ENCODE measurements around the gene HYAL2.

The HYAL2 gene

GRCh38 chr3:50295553-50296431 is 26.8 kb downstream of the HYAL2 start:
- in situ Hi-C loops (cut with HindIII; ENCODE audit: low pct_ligation_motif_present, low sequenced_read_pairs): no loop called here
- H3K27me3 ChIP-seq (replicated peaks): no peaks in the 10 kb centered on the region
- no peak overlapping the region for H3K27ac ChIP-seq
- H3K4me3 ChIP-seq (ENCODE audit: low read depth, low read length): no peak overlapping the region
- TF ChIP-seq CTCF (IDR thresholded peaks at IDR 0.05; ENCODE audit: low read depth, low read length, missing control alignments): no peak
- H3K36me3 ChIP-seq (replicated peaks): no peaks in the 10 kb centered on the region
- DNase-seq: no peak

DNA sequence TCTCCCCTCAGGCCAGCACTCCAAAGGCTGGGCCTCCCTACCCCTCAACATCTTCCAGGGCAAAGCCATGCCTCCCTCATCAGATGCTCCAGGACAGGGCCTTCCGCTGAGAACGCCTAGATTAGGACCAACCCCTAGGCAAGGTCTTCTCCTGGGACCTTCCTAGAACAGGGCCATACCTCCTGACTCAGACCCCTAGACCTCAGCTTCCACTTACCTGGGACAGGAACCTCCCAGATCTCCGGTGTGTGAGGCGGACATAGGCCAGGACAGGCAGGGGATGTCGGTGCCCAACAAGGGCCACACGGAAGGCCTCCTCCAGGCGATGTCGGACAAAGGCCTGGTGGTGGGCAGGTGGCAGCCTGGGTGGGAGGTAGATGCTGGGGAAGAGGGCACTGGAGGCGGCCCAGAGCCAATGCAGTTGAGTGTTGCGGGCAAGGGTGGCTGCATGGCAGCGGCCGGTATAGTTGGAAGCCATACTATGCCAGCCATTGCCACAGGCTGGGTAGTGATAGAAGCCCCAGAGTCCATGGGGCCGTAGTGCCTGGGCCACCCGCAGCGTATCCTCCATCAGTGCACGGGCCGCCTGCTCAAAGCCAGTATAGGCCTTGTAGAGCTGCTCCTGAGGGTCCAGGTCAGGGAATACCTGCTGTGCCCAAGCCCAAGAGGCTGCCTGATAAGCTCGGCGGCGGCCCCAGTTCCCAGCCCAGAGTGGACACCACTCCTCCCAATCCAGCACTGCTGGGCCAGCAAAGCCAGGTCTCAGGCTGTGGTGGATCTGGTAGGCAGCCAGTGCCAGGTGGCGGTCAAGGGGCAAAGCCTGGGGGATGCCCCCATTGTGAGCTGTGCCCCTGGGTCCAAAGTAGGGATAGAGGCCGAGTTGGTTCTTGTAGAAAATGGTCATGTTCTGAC is 27.8 kb downstream of the HYAL2 start:
- no peak for DNase-seq
- in situ Hi-C loops (cut with HindIII; ENCODE audit: low pct_ligation_motif_present, low sequenced_read_pairs): no loop called here
- Histone ChIP-seq H3K36me3 (replicated peaks) (peaks cover 6% of the 10 kb centered on the region), H3K27me3 (replicated peaks) (no peaks in the 10 kb centered on the region), H3K4me3 (ENCODE audit: low read depth, low read length) (no peak overlapping the region), H3K27ac (no peak overlapping the region)
- TF ChIP-seq CTCF (IDR thresholded peaks at IDR 0.05; ENCODE audit: low read depth, low read length, missing control alignments): no peak

- Histone ChIP-seq H3K27ac (no peak overlapping the region), H3K4me3 (ENCODE audit: low read depth, low read length) (no peak overlapping the region), H3K27me3 (replicated peaks) (no peaks in the 10 kb centered on the region), H3K36me3 (replicated peaks) (peaks cover 11% of the 10 kb centered on the region)
- no peak for DNase-seq
- in situ Hi-C loops (cut with HindIII; ENCODE audit: low pct_ligation_motif_present, low sequenced_read_pairs): no loop called here
- no peak for TF ChIP-seq CTCF (IDR thresholded peaks at IDR 0.05; ENCODE audit: low read depth, low read length, missing control alignments)
Measured at GRCh38 chr3:50294089-50294488, 28.5 kb downstream of the HYAL2 start.

DNA sequence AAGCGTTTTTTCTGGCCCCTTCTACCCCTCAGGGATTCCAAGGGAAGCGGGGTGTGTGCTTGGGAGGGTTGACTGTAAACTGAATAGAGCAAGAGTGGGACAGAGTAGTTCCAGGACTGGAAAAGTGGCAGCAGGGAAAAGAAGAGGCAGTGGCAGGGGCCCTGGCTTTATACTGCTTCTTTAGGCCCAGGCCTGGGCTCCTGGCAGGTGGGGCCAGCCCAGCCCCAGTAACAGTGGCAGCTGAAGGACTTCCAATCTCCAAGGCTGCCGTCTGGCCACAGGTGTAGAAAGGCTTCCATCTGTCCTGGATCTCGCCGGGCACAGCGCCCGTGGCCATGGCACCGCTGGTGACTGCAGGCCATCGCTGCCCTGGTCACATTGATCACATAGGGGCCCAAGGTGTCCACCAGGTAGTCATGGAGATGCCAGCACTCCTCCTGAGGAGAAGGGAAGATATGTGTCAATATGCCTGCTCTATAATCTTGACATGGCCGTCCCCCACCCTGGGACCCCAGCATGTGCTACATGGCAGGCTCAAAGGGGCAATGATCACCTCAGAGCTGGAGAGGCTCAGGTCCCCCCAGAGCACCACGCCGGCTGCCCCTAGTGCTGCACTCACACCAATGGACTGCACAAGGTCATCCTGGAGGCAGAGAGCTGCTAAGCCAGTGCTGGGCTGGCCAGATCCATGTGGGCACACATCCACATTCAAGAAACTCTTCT is 29.3 kb downstream of the HYAL2 start:
- in situ Hi-C loops (cut with HindIII; ENCODE audit: low pct_ligation_motif_present, low sequenced_read_pairs): no loop called here

More for the DNA sequence above, 29.3 kb downstream of the HYAL2 start:
- Histone ChIP-seq H3K36me3 (replicated peaks) (peaks cover 18% of the 10 kb centered on the region), H3K27ac (no peak overlapping the region), H3K4me3 (ENCODE audit: low read depth, low read length) (no peak overlapping the region), H3K27me3 (replicated peaks) (no peaks in the 10 kb centered on the region)
- TF ChIP-seq CTCF (IDR thresholded peaks at IDR 0.05; ENCODE audit: low read depth, low read length, missing control alignments): no peak
- DNase-seq: no peak
